GM06990 (cell line): ENCODE data around the gene DNAH3.
"Not testable (repeated sequence)": the region's sequence is repeated elsewhere in the genome, so short reads cannot be mapped to it uniquely, and the experiment has no call there.

ENCODE experiments used
- DNase-seq: peaks from one replicate; pipeline ENCODE4 v3.0.0-alpha.2; 2011; ENCODE audit not compliant: insufficient read length; ENCODE audit errors: extremely low read depth
- H3K27me3 ChIP-seq: replicated peaks from 2 replicates; pipeline ENCODE4 v1.6.0; 2011; ENCODE audit warnings: low read length; ENCODE audit not compliant: control insufficient read depth, insufficient read depth
- H3K36me3 ChIP-seq: 2 replicates; pipeline ENCODE4 v1.5.1; 2011; ENCODE audit warnings: low read length; ENCODE audit not compliant: control insufficient read depth, insufficient read depth
- H3K4me3 ChIP-seq: replicated peaks from 2 replicates; pipeline ENCODE4 v1.5.1; 2011; ENCODE audit warnings: low read depth, mild to moderate bottlenecking, control low read depth, low read length
- TF ChIP-seq, protein P1 (sequence below): IDR thresholded peaks from 2 replicates; pipeline ENCODE4 v1.5.1; 2011; ENCODE audit warnings: low read length, control low read depth, mild to moderate bottlenecking, inconsistent platforms; ENCODE audit not compliant: insufficient read depth, poor library complexity, severe bottlenecking

Gene DNAH3

DNA sequence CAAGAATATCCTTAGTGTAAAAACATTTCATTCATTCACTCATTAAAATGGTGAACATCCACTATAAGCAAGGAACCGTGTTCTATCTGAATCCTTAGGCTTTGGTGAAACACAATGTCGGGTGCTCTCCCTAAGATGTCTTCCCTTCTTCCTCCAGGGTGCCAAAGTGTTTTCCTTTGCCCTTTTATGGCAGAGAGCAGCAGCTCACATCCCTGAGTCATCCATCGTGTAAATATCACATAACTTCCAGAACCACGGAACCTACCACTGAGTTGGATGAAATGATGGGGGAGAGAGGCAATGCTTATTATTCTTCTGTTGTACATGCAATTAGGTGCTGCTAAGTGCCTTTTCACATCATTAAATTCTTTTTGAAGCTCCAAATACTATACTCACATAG lies 50.2 kb downstream of the DNAH3 start:
- no peak for DNase-seq
- no peaks in the 10 kb centered on the region; the same call in 1 of the 2 replicates for H3K27me3 ChIP-seq
- no peaks in the 10 kb centered on the region for H3K36me3 ChIP-seq
- no peak overlapping the region for H3K4me3 ChIP-seq
- TF ChIP-seq, protein P1, sequence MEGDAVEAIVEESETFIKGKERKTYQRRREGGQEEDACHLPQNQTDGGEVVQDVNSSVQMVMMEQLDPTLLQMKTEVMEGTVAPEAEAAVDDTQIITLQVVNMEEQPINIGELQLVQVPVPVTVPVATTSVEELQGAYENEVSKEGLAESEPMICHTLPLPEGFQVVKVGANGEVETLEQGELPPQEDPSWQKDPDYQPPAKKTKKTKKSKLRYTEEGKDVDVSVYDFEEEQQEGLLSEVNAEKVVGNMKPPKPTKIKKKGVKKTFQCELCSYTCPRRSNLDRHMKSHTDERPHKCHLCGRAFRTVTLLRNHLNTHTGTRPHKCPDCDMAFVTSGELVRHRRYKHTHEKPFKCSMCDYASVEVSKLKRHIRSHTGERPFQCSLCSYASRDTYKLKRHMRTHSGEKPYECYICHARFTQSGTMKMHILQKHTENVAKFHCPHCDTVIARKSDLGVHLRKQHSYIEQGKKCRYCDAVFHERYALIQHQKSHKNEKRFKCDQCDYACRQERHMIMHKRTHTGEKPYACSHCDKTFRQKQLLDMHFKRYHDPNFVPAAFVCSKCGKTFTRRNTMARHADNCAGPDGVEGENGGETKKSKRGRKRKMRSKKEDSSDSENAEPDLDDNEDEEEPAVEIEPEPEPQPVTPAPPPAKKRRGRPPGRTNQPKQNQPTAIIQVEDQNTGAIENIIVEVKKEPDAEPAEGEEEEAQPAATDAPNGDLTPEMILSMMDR, result no peak

DNA sequence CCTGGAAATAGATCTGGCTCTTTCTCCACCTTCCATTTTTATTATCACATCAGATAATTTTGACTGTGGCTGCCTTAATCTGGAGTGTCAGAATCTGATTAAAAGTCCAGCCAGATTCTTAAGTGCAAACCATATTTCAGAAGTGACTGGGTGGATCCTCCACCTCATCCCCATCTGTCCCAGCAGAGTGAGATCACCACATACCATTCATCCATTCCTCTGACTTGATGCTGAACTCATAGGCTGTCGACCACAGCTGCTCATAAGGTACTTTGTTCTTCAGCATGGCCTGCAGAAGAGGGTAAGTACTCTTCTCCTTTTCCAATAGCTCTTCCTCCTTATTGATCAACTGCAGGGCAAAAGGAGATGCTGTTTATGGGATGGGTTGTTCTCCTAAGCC lies 53.5 kb downstream of the DNAH3 start:
- Histone ChIP-seq H3K27me3 (no peaks in the 10 kb centered on the region; the same call in 1 of the 2 replicates), H3K4me3 (no peak overlapping the region), H3K36me3 (no peaks in the 10 kb centered on the region)
- TF ChIP-seq, protein P1, result no peak
- no peak for DNase-seq

DNA sequence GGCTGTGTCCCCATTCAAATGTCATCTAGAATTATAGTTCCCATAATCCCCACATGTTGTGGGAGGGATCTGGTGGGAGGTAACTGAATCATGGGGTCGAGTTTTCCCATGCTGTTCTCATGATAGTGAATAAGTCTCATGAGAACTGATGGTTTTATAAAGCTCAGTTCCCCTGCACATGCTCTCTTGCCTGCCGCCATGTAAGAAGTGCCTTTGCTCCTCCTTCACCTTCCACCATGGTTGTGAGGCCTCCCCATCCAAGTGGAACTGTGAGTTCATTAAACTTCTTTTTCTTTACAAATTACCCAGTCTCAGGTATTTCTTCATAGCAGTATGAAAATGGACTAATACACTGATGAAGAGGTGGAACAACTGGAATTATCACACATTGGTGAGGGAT lies 55.9 kb downstream of the DNAH3 start:
- DNase-seq, H3K4me3 ChIP-seq, H3K27me3 ChIP-seq, H3K36me3 ChIP-seq: not testable (repeated sequence)

DNA sequence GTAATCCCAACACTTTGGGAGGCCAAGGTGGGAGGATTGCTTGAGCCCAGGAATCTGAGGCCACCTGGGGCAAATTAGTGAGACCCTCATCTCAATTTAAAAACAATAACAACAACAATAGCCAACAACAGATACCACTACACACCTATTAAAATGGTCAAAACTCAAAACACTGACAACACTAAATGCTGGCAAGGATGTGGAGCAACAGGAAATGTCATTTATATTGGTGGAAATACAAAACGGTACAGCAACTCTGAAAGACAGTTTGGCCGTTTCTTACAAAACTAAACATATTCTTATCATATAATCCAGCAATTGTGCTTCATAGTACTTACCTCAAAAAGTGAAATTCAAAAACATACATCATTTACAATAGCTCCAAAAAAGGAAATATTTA lies 57.7 kb downstream of the DNAH3 start:
- H3K36me3 ChIP-seq, result no peaks in the 10 kb centered on the region
- H3K4me3 ChIP-seq, result no peak overlapping the region
- DNase-seq, result no peak
- no peaks in the 10 kb centered on the region; the same call in 1 of the 2 replicates for H3K27me3 ChIP-seq
- TF ChIP-seq, protein P1, result no peak

DNA sequence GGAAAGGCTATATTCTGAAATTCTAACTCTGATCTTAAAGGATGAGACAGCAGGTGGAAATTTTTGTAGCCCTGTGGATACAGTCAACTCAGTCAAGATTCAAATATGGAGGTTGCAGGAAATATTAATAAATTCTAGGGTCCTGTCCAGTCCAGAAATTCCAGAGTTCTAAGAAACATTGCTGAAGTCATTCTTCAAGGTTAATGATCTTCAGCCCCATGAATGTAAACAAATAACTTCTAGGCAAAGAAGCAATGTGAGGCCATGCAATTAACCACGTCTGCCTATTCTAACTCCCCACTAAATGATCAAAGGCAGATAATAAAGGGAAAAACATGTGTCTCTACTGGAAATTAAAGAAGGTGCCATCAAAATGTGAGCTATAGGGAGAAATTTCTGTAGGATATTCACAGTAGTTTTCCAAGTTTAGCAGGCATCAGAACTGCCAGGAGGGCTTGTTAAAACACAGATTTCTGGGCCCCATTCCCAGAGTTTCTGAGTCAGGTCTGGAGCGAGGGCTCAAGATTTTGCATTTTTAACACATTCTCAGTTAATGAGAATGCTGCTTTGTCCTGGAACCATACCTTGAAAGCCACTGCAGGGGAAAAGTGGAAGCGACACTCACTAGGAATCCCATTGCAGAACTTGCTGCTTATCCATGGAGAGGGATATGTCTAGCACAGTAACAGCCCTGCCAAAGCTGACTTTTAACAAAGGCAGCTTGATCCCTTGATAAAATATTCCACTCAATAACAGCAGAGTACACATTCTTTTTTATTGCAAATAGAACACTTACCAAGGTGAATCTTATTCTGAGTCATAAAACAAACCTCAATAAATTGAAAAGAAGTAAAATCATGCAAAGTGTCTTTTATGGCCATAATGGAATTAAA lies 61.8 kb downstream of the DNAH3 start:
- Histone ChIP-seq H3K36me3 (no peaks in the 10 kb centered on the region), H3K4me3 (no peak overlapping the region), H3K27me3 (no peaks in the 10 kb centered on the region)
- no peak for DNase-seq
- TF ChIP-seq, protein P1, result no peak

DNA sequence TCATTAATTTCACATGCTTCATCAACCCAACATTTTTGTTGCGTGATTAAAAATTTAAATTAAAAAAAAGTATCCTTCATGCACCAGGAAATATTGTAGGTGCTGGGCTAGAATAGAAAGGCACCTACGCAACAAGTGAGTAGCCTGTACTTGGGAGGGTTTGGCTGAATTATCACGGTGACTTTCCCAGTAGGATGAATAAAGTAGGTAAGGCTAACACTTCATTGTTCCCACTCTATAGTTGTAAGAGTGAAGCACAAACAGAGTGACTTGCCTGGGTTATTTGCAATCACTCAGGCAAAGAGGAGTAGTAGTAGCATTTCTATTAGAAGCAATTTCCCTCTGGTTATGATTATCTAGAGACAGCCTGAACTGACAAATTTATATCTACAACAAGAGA lies 62.5 kb downstream of the DNAH3 start:
- TF ChIP-seq, protein P1, result no peak
- Histone ChIP-seq H3K36me3 (no peaks in the 10 kb centered on the region), H3K4me3 (no peak overlapping the region), H3K27me3 (no peaks in the 10 kb centered on the region)
- DNase-seq, result no peak
